ENCODE measurements around the gene HOXB8. TPM values are rescaled to one million over a fixed set of nuclear protein-coding genes. Genes with fewer than 3 reads are reported as not detected.

Gene HOXB8
- total and polyA plus RNA-seq, 2 experiments from 2014 or later = 0.31 to 0.57 TPM

DNA sequence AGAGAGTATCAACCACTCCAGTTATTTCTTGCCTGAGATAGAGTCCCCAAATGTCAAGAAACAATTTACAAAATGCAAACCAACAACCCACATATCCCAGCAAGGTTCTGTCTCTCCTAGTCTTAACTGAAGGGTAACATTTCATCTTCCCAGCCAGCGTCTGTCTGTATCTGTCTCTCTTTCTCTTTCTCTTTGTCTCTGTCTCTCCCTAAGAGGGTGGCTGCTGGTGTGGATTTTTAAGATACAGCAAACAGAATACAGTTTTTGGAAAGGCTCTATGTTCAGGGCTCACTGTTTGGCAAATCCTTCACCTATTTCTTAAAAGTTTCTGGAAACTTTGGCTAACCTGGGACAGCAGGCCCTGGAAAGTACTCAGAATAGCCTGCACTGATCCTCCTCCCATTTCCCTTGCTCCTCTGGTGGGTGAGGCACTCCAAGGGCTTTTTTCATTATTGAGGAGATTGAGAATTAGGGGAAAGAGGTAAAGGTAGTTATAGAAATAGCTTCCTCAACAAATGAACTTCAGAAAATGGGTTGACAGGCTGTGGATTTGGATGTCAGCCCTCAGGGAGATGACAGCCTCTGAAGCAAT, 43.2 kb downstream of the HOXB8 start:
- no peak overlapping the region for H3K4me3 ChIP-seq
- H3K4me2 ChIP-seq = peak overlapping the region; percentile 91
- no peak for DNase-seq (ENCODE audit: low spot score)
- TF ChIP-seq, protein P1, sequence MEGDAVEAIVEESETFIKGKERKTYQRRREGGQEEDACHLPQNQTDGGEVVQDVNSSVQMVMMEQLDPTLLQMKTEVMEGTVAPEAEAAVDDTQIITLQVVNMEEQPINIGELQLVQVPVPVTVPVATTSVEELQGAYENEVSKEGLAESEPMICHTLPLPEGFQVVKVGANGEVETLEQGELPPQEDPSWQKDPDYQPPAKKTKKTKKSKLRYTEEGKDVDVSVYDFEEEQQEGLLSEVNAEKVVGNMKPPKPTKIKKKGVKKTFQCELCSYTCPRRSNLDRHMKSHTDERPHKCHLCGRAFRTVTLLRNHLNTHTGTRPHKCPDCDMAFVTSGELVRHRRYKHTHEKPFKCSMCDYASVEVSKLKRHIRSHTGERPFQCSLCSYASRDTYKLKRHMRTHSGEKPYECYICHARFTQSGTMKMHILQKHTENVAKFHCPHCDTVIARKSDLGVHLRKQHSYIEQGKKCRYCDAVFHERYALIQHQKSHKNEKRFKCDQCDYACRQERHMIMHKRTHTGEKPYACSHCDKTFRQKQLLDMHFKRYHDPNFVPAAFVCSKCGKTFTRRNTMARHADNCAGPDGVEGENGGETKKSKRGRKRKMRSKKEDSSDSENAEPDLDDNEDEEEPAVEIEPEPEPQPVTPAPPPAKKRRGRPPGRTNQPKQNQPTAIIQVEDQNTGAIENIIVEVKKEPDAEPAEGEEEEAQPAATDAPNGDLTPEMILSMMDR (IDR thresholded peaks at IDR 0.05; ENCODE audit: poor library complexity) = no peak
- no peak for TF ChIP-seq EZH2 (IDR thresholded peaks at IDR 0.05; ENCODE audit: borderline replicate concordance)
- no peak for TF ChIP-seq EZH2phosphoT487 (IDR thresholded peaks at IDR 0.05; ENCODE audit: low read depth, severe bottlenecking, unreplicated experiment)
- H3K36me3 ChIP-seq (replicated peaks; ENCODE audit: insufficient read depth, low read depth) = no peaks in the 10 kb centered on the region
- H3K27me3 ChIP-seq = peaks cover 100% of the 10 kb centered on the region
- H3K9me3 ChIP-seq (ENCODE audit: low read depth) = no peaks in the 10 kb centered on the region
- peaks cover 14% of the 10 kb centered on the region for H3K4me1 ChIP-seq (ENCODE audit: insufficient read depth)
- H4K20me1 ChIP-seq (ENCODE audit: insufficient read depth, poor library complexity, severe bottlenecking) = no peaks in the 10 kb centered on the region
- WGBS (ENCODE audit: low lambda C conversion rate, missing lambda C conversion rate) = 41% methylated on average over 1 of the region's 1 CpG
- H3K79me2 ChIP-seq = peaks cover 20% of the 10 kb centered on the region
- no peak overlapping the region for H2AFZ ChIP-seq
- peak overlapping the region; percentile 72 for H3K27ac ChIP-seq
- H3K9me2 ChIP-seq (replicated peaks; ENCODE audit: insufficient read depth) = no peaks in the 10 kb centered on the region

DNA sequence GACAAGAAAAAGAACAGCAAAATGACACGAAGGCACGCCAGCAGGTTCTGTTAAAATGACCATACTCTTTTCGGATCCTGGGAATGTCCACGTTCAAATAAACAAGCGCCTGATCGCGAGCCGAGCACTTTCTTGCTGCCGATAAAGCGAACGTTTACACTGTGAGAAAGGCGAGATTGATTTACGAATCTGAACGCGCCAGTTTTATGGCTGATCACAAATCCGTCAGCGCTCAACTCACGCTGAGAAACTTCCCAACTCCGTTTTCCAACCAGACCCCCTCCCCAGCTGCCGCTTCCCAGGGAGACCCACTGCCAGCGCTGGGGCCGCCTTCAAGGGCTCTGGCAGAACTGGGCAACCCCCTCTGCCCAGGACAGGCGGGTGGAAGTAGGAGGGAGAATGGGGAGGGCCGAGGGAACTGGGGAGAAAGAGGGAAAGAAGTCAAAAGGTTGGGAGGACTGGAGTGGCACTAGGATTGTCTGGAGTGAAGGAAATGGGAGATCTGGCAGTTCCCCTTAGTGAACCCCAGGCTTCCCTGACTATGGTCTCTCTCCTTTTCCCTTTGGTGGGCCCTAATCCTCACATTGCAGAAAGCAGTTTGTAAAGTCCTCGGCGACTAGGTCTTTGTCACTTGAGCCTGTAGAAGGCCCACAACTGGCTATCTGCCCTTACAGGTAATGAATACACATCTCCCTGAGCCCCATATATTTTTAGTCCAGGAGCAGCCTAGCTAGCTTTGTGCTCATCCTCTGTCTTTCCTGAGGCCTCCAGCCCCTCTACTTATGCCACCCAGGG, 43.9 kb downstream of the HOXB8 start:
- Histone ChIP-seq H3K4me1 (ENCODE audit: insufficient read depth) (peaks cover 14% of the 10 kb centered on the region), H3K4me2 (peak overlapping the region; percentile 91), H3K4me3 (no peak overlapping the region), H3K27me3 (peaks cover 100% of the 10 kb centered on the region), H4K20me1 (ENCODE audit: insufficient read depth, poor library complexity, severe bottlenecking) (no peaks in the 10 kb centered on the region), H3K27ac (peak overlapping the region; percentile 72), H3K36me3 (replicated peaks; ENCODE audit: insufficient read depth, low read depth) (no peaks in the 10 kb centered on the region), H2AFZ (no peak overlapping the region), H3K79me2 (peaks cover 20% of the 10 kb centered on the region), H3K9me3 (ENCODE audit: low read depth) (no peaks in the 10 kb centered on the region), H3K9me2 (replicated peaks; ENCODE audit: insufficient read depth) (no peaks in the 10 kb centered on the region)
- DNase-seq (ENCODE audit: low spot score) = no peak
- TF ChIP-seq EZH2phosphoT487 (IDR thresholded peaks at IDR 0.05; ENCODE audit: low read depth, severe bottlenecking, unreplicated experiment) = no peak
- peak; percentile 23 for TF ChIP-seq EZH2 (IDR thresholded peaks at IDR 0.05; ENCODE audit: borderline replicate concordance)
- whole genome bisulfite sequencing (ENCODE audit: low lambda C conversion rate, missing lambda C conversion rate) = 14% methylated on average over 26 of the region's 26 CpGs

DNA sequence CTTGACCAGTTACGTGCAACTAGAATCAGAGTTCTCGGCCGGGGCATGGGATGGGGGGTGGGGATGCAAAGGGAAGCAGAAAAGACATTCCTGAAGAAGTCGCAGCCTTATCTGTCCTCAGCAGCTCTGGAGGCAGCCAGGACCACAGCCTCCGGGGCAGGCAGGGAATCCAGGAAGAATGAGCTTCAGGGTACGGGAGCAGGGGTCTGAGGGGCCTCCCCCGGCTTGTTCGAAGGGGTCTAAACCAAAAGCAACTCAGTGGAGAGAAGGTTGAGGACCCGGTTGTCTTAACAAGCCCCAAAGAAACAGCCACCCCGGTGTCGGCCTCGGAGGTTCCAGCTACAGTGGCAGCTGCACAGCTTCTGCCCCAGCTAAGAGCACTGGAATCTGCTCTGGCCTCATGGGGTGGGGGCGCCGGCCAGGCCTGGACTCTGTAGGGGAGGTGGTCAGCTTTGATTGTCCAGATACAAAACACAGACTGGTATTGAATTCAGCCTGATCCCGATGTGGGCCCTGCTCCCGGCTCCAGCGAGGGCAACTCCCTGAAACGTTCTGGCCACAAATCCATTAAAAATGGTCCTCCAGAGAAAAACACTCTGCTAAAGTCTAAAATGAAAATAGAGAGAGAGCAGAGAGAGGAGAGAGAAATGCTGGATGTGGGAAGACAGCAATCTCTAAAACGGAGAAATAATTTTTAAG, 44.6 kb downstream of the HOXB8 start:
- peaks cover 100% of the 10 kb centered on the region for H3K27me3 ChIP-seq

More for the DNA sequence above, 44.6 kb downstream of the HOXB8 start:
- H3K36me3 ChIP-seq (replicated peaks; ENCODE audit: insufficient read depth, low read depth) = no peaks in the 10 kb centered on the region
- H3K4me3 ChIP-seq = no peak overlapping the region
- no peak for DNase-seq (ENCODE audit: low spot score)
- H4K20me1 ChIP-seq (ENCODE audit: insufficient read depth, poor library complexity, severe bottlenecking) = no peaks in the 10 kb centered on the region
- WGBS (ENCODE audit: low lambda C conversion rate, missing lambda C conversion rate) = 5% methylated on average over 19 of the region's 19 CpGs
- peaks cover 20% of the 10 kb centered on the region for H3K79me2 ChIP-seq
- H3K27ac ChIP-seq = peak overlapping the region; percentile 72
- H3K4me2 ChIP-seq = peak overlapping the region; percentile 91
- no peak overlapping the region for H2AFZ ChIP-seq
- peaks cover 14% of the 10 kb centered on the region for H3K4me1 ChIP-seq (ENCODE audit: insufficient read depth)
- no peaks in the 10 kb centered on the region for H3K9me2 ChIP-seq (replicated peaks; ENCODE audit: insufficient read depth)
- H3K9me3 ChIP-seq (ENCODE audit: low read depth) = no peaks in the 10 kb centered on the region
- TF ChIP-seq, protein P1 (IDR thresholded peaks at IDR 0.05; ENCODE audit: poor library complexity) = no peak
- TF ChIP-seq EZH2phosphoT487 (IDR thresholded peaks at IDR 0.05; ENCODE audit: low read depth, severe bottlenecking, unreplicated experiment) = no peak
- peak; percentile 72 for TF ChIP-seq EZH2 (IDR thresholded peaks at IDR 0.05; ENCODE audit: borderline replicate concordance)

Measured in hepatocyte (in vitro differentiated cells).